GM23338 (cell line): ENCODE data around the gene SCGB1C2. TPM values are rescaled to one million over a fixed set of nuclear protein-coding genes. Genes with fewer than 3 reads are reported as not detected.

Experiments
- ATAC-seq: fragments of 200-7000 bp; cut with Tn5 transposase; 3 replicates; pipeline ENCODE4 v1.9.1; 2020
- DNase-seq: peaks from one replicate; pipeline ENCODE4 v3.0.0-alpha.2; 2015; ENCODE audit warnings: low spot score
- H2AFZ ChIP-seq: fragments of 200-600 bp; sonication (generic); 2 replicates; pipeline ENCODE4 v1.8.0; 2016; ENCODE audit warnings: antibody characterized with exemption, mild to moderate bottlenecking, moderate library complexity
- H3F3A ChIP-seq: fragments of 200-600 bp; sonication (generic); replicated peaks from 2 replicates; pipeline ENCODE4 v1.8.0; 2017; ENCODE audit warnings: antibody characterized with exemption, mixed run types, low read depth
- H3K27ac ChIP-seq: fragments of 200-600 bp; sonication (generic); 2 replicates; pipeline ENCODE4 v1.6.1; 2016; ENCODE audit warnings: low read depth
- H3K27me3 ChIP-seq: fragments of 200-600 bp; sonication (generic); 2 replicates; pipeline ENCODE4 v1.8.0; 2016; ENCODE audit warnings: mild to moderate bottlenecking, mixed run types, moderate library complexity; ENCODE audit not compliant: insufficient read depth
- H3K36me3 ChIP-seq: fragments of 200-600 bp; sonication (generic); 2 replicates; pipeline ENCODE4 v1.8.0; 2016; ENCODE audit warnings: mild to moderate bottlenecking; ENCODE audit not compliant: insufficient read depth
- H3K4me1 ChIP-seq: fragments of 200-600 bp; sonication (generic); 2 replicates; pipeline ENCODE4 v1.8.0; 2016; ENCODE audit warnings: mild to moderate bottlenecking, moderate library complexity; ENCODE audit not compliant: insufficient read depth
- H3K4me2 ChIP-seq: fragments of 200-600 bp; sonication (generic); 2 replicates; pipeline ENCODE4 v1.7.1; 2017; ENCODE audit warnings: mixed run types
- H3K4me3 ChIP-seq: fragments of 200-600 bp; sonication (generic); 2 replicates; pipeline ENCODE4 v1.6.1; 2016; ENCODE audit warnings: mixed run types
- H3K79me2 ChIP-seq: fragments of 200-600 bp; sonication (generic); replicated peaks from 2 replicates; pipeline ENCODE4 v1.8.0; 2017; ENCODE audit warnings: mild to moderate bottlenecking; ENCODE audit not compliant: insufficient read depth
- H3K9me2 ChIP-seq: fragments of 200-600 bp; sonication (generic); 2 replicates; pipeline ENCODE4 v1.8.0; 2017; ENCODE audit not compliant: insufficient read depth
- H4K20me1 ChIP-seq: fragments of 200-600 bp; sonication (generic); replicated peaks from 2 replicates; pipeline ENCODE4 v1.8.0; 2017; ENCODE audit warnings: mild to moderate bottlenecking; ENCODE audit not compliant: insufficient read depth
- H3K27ac Mint-ChIP-seq: 2 replicates; pipeline ENCODE4 v1.8.0; 2020; ENCODE audit warnings: inconsistent platforms, mild to moderate bottlenecking, moderate library complexity, mixed read lengths
- H3K27me3 Mint-ChIP-seq: 3 replicates; pipeline ENCODE4 v1.8.0; 2022; ENCODE audit warnings: low read depth, mild to moderate bottlenecking, moderate library complexity, mixed read lengths, inconsistent platforms; ENCODE audit not compliant: insufficient read depth, poor library complexity
- H3K36me3 Mint-ChIP-seq: 3 replicates; pipeline ENCODE4 v1.8.0; 2021; ENCODE audit warnings: low read depth, mild to moderate bottlenecking, inconsistent platforms, moderate library complexity, mixed read lengths
- H3K4me1 Mint-ChIP-seq: 3 replicates; pipeline ENCODE4 v1.8.0; 2020; ENCODE audit warnings: mild to moderate bottlenecking, inconsistent platforms, mixed read lengths
- H3K4me3 Mint-ChIP-seq: 3 replicates; pipeline ENCODE4 v1.8.0; 2021; ENCODE audit warnings: moderate library complexity, mild to moderate bottlenecking, inconsistent platforms, mixed read lengths
- H3K9me3 Mint-ChIP-seq: 3 replicates; pipeline ENCODE4 v1.8.0; 2020; ENCODE audit warnings: moderate library complexity, mild to moderate bottlenecking, inconsistent platforms, mixed read lengths
- CREB1 ChIP-seq: fragments of 250-450 bp; sonication (Bioruptor Pico); IDR thresholded peaks from 2 replicates; pipeline ENCODE4 v1.5.0; 2020; ENCODE audit warnings: low read depth, mild to moderate bottlenecking, moderate library complexity
- CTCF ChIP-seq, 2 experiments: fragments of 200-600 bp in 1 of 2; sonication (generic) in 1 of 2; conservative IDR thresholded peaks; 2 replicates each; pipeline versions ENCODE4 v1.5.1 to v1.6.1; 2016 to 2017; ENCODE audit warnings: antibody characterized with exemption in 2 of 2, low read depth in 2 of 2, mild to moderate bottlenecking in 2 of 2, moderate library complexity in 1 of 2
- ETS1 ChIP-seq: IDR thresholded peaks from 2 replicates; pipeline ENCODE4 v1.6.1; 2016; ENCODE audit warnings: antibody characterized with exemption
- EZH2 ChIP-seq: fragments of 200-600 bp; sonication (generic); IDR thresholded peaks from one replicate; pipeline ENCODE4 v1.8.0; 2017; ENCODE audit warnings: antibody characterized with exemption, mild to moderate bottlenecking, low read depth; ENCODE audit not compliant: unreplicated experiment
- EZH2phosphoT487 ChIP-seq: fragments of 200-600 bp; sonication (generic); IDR thresholded peaks from one replicate; pipeline ENCODE4 v1.8.1; 2018; ENCODE audit warnings: antibody characterized with exemption; ENCODE audit not compliant: unreplicated experiment
- JUNB ChIP-seq: IDR thresholded peaks from one replicate; pipeline ENCODE4 v1.6.1; 2016; ENCODE audit warnings: antibody characterized with exemption; ENCODE audit not compliant: unreplicated experiment
- NANOG ChIP-seq: IDR thresholded peaks from 2 replicates; pipeline ENCODE4 v1.6.1; 2016; ENCODE audit warnings: antibody characterized with exemption, borderline replicate concordance
- POLR2AphosphoS5 ChIP-seq: IDR thresholded peaks from 2 replicates; pipeline ENCODE4 v1.6.1; 2016; ENCODE audit warnings: antibody characterized with exemption, low read depth
- REST ChIP-seq: IDR thresholded peaks from one replicate; pipeline ENCODE4 v1.6.1; 2018; ENCODE audit warnings: antibody characterized with exemption; ENCODE audit not compliant: unreplicated experiment
- STAT1 ChIP-seq: IDR thresholded peaks from one replicate; pipeline ENCODE4 v1.6.1; 2016; ENCODE audit warnings: antibody characterized with exemption; ENCODE audit not compliant: unreplicated experiment
- ZNF114 ChIP-seq: fragments of 250-450 bp; sonication (Bioruptor Pico); IDR thresholded peaks from 2 replicates; pipeline ENCODE4 v1.5.0; 2020; ENCODE audit warnings: mild to moderate bottlenecking, moderate library complexity
- ZNF331 ChIP-seq: fragments of 250-450 bp; sonication (Bioruptor Pico); IDR thresholded peaks from 2 replicates; pipeline ENCODE4 v1.5.0; 2020; ENCODE audit warnings: low read depth, mild to moderate bottlenecking, moderate library complexity
- ZNF462 ChIP-seq: fragments of 250-450 bp; sonication (Bioruptor Pico); IDR thresholded peaks from 2 replicates; pipeline ENCODE4 v1.5.0; 2020; ENCODE audit warnings: mild to moderate bottlenecking, moderate library complexity
- polyA plus RNA-seq: library from polyadenylated mRNA; unstranded; fragments of >200 nt; fragmentation: Nextera tagmentation; extraction: Ambion mirVana; gene quantifications from 2 replicates; pipeline ENCODE4 v1.2.1, GENCODE V29; 2016
- total RNA-seq: library from RNA; depleted of rRNA; stranded (reverse); fragments of >200 nt; shearing (Covaris generic); gene quantifications from 2 replicates; pipeline ENCODE4 v1.2.3, GENCODE V29; 2014

The SCGB1C2 gene
- total and polyA plus RNA-seq, 2 experiments from 2014 or later = not detected

- Histone ChIP-seq H3K4me2 (no peak overlapping the region), H3K27ac (no peak overlapping the region), H3K9me2 (no peaks in the 10 kb centered on the region), H4K20me1 (no peaks in the 10 kb centered on the region), H3K4me1 (no peaks in the 10 kb centered on the region), H3K27me3 (no peaks in the 10 kb centered on the region), H3F3A (no peaks in the 10 kb centered on the region), H3K79me2 (no peaks in the 10 kb centered on the region), H2AFZ (no peak overlapping the region), H3K36me3 (no peaks in the 10 kb centered on the region), H3K4me3 (no peak overlapping the region)
- Mint-ChIP-seq H3K27ac (no peak overlapping the region), H3K36me3 (no peaks in the 10 kb centered on the region; the same call in 2 of the 3 replicates), H3K27me3 (peaks cover 3% of the 10 kb centered on the region), H3K4me3 (no peak overlapping the region), H3K9me3 (no peaks in the 10 kb centered on the region), H3K4me1 (no peaks in the 10 kb centered on the region)
- DNase-seq = no peak
- ATAC-seq = no peak
- TF ChIP-seq ZNF462 (no peak), NANOG (no peak), EZH2 (no peak), JUNB (no peak), POLR2AphosphoS5 (no peak), EZH2phosphoT487 (no peak), CTCF (conservative IDR thresholded peaks at IDR 0.05; ENCODE audit: low read depth in 2 of 2) (no peak), STAT1 (no peak), CREB1 (CRISPR knock-in tag) (no peak), REST (no peak), ZNF331 (CRISPR knock-in tag) (no peak), ZNF114 (no peak), ETS1 (no peak)
These were observed 21.0 kb downstream of the SCGB1C2 start for GRCh38 chr17:158379-158778.
